OCI-LY1 (cell line): ENCODE data around the gene CITED1.

Source experiments
- H2AFZ ChIP-seq: fragments of 200-600 bp; sonication (generic), shearing (Covaris generic); 2 replicates; pipeline ENCODE4 v1.6.0; 2014; ENCODE audit warnings: antibody characterized with exemption, mild to moderate bottlenecking, low read length
- H3F3A ChIP-seq: fragments of 200-600 bp; sonication (generic), shearing (Covaris generic); 2 replicates; pipeline ENCODE4 v1.6.0; 2014; ENCODE audit warnings: mild to moderate bottlenecking, antibody characterized with exemption, low read length, moderate library complexity; ENCODE audit not compliant: insufficient read depth
- H3K27ac ChIP-seq: fragments of 200-600 bp; sonication (generic); 2 replicates; pipeline ENCODE4 v1.5.1; 2014; ENCODE audit warnings: low read length, mixed run types, mild to moderate bottlenecking, low read depth; ENCODE audit not compliant: poor library complexity, severe bottlenecking
- H3K27me3 ChIP-seq: fragments of 200-600 bp; sonication (generic); 2 replicates; pipeline ENCODE4 v1.6.0; 2014; ENCODE audit warnings: antibody characterized with exemption, mild to moderate bottlenecking, low read length, moderate library complexity; ENCODE audit not compliant: insufficient read depth
- H3K36me3 ChIP-seq: fragments of 200-600 bp; sonication (generic); 2 replicates; pipeline ENCODE4 v1.6.1; 2014; ENCODE audit warnings: mild to moderate bottlenecking, antibody characterized with exemption, low read length, moderate library complexity, mixed read lengths; ENCODE audit not compliant: insufficient read depth
- H3K4me1 ChIP-seq: fragments of 200-600 bp; sonication (generic); 2 replicates; pipeline ENCODE4 v1.5.1; 2014; ENCODE audit warnings: mild to moderate bottlenecking, low read length, moderate library complexity; ENCODE audit not compliant: insufficient read depth, severe bottlenecking
- H3K4me2 ChIP-seq: fragments of 200-600 bp; sonication (generic), shearing (Covaris generic); 2 replicates; pipeline ENCODE4 v1.6.1; 2014; ENCODE audit warnings: low read length
- H3K4me3 ChIP-seq: fragments of 200-600 bp; sonication (generic); 2 replicates; pipeline ENCODE4 v1.5.1; 2014; ENCODE audit warnings: low read length, low read depth, mild to moderate bottlenecking, mixed read lengths; ENCODE audit not compliant: poor library complexity, severe bottlenecking
- H3K79me2 ChIP-seq: fragments of 200-600 bp; shearing (Covaris generic); 2 replicates; pipeline ENCODE4 v1.6.1; 2016; ENCODE audit warnings: mixed run types, low read length, mixed read lengths; ENCODE audit not compliant: insufficient read depth
- H3K9ac ChIP-seq: fragments of 200-600 bp; sonication (generic), shearing (Covaris generic); 2 replicates; pipeline ENCODE4 v1.6.1; 2014; ENCODE audit warnings: mild to moderate bottlenecking, low read length, mixed read lengths
- H3K9me2 ChIP-seq: fragments of 200-600 bp; sonication (generic), shearing (Covaris generic); 2 replicates; pipeline ENCODE4 v1.6.1; 2014; ENCODE audit warnings: low read depth, mild to moderate bottlenecking, low read length, mixed read lengths
- H3K9me3 ChIP-seq: fragments of 200-600 bp; shearing (Covaris generic); 2 replicates; pipeline ENCODE4 v1.6.1; 2014; ENCODE audit warnings: low read length, mixed read lengths
- H4K20me1 ChIP-seq: fragments of 200-600 bp; sonication (generic), shearing (Covaris generic); 2 replicates; pipeline ENCODE4 v1.6.0; 2016; ENCODE audit warnings: mild to moderate bottlenecking, low read length; ENCODE audit not compliant: insufficient read depth
- EZH2 ChIP-seq: fragments of 200-600 bp; sonication (generic), shearing (Covaris generic); IDR thresholded peaks from 2 replicates; pipeline ENCODE4 v1.8.0; 2017; ENCODE audit warnings: borderline replicate concordance, mixed run types, mild to moderate bottlenecking, antibody characterized with exemption, low read length, moderate library complexity, mixed read lengths
- TF ChIP-seq, protein P1 (sequence below): fragments of 200-600 bp; sonication (generic), shearing (Covaris generic); IDR thresholded peaks from 2 replicates; pipeline ENCODE4 v1.5.1; 2017; ENCODE audit warnings: mild to moderate bottlenecking, antibody characterized with exemption, low read length, moderate library complexity, mixed read lengths

The CITED1 gene

DNA sequence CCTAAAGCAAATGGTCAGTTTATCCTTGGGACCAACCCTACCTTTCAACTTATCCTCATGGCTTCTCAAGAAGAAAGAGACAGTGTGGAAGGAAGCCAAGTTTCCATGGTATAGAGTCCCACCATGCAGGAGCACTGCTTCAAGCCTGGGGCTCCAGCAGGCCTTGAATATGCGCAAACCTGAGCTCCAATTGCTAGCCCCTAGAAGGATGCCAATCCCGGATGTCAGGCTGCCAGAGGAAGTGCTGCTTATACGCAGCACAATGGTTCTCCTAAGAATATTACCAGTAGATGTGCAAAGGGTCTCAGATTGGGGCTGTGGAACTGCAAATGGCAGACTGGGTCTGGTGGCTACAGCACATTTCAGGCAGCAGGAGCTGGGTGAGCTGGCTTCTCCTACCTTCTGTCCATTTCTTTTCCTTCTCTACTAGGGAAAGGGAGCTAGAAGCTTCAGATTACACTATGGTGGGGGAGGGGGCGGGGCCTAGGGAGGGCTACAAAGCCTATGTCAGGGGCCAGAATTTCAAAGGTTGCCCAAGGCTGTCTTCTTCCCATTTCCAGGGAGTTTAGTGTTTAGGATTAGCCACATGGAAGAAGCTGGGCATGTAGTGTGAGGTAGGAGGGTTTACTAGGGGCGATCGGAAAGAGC, 40.7 kb upstream of the CITED1 start:
- Histone ChIP-seq H3K4me2 (no peak overlapping the region), H2AFZ (no peak overlapping the region), H4K20me1 (no peaks in the 10 kb centered on the region), H3K9me3 (no peaks in the 10 kb centered on the region), H3K27me3 (no peaks in the 10 kb centered on the region), H3K27ac (no peak overlapping the region), H3K9ac (no peak overlapping the region), H3K4me1 (no peaks in the 10 kb centered on the region), H3F3A (no peaks in the 10 kb centered on the region), H3K36me3 (no peaks in the 10 kb centered on the region), H3K79me2 (no peaks in the 10 kb centered on the region), H3K9me2 (no peaks in the 10 kb centered on the region), H3K4me3 (no peak overlapping the region)
- TF ChIP-seq EZH2, result no peak
- TF ChIP-seq, protein P1, sequence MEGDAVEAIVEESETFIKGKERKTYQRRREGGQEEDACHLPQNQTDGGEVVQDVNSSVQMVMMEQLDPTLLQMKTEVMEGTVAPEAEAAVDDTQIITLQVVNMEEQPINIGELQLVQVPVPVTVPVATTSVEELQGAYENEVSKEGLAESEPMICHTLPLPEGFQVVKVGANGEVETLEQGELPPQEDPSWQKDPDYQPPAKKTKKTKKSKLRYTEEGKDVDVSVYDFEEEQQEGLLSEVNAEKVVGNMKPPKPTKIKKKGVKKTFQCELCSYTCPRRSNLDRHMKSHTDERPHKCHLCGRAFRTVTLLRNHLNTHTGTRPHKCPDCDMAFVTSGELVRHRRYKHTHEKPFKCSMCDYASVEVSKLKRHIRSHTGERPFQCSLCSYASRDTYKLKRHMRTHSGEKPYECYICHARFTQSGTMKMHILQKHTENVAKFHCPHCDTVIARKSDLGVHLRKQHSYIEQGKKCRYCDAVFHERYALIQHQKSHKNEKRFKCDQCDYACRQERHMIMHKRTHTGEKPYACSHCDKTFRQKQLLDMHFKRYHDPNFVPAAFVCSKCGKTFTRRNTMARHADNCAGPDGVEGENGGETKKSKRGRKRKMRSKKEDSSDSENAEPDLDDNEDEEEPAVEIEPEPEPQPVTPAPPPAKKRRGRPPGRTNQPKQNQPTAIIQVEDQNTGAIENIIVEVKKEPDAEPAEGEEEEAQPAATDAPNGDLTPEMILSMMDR, result no peak

DNA sequence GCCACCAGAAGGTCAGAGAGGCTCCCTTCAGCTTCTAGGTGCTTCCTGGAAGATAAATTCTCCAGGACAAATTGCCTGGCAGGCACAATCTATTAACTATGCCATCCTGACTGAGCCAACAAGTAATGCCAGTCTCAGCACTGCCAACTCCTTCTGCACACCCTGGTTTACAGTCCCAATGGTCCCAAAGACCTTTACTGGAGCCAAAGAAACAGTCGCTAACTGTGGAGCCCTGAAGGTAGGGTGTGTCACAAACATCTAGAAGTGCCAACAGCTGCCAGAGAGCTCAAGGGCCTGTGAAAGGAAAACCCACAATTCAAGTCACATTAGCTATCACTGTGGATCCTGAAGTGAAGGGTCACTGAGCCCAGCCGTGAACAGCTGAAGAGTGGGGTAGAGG, 34.9 kb upstream of the CITED1 start:
- Histone ChIP-seq H3K27ac (no peak overlapping the region), H3K9me2 (no peaks in the 10 kb centered on the region), H3K4me2 (no peak overlapping the region), H3K27me3 (no peaks in the 10 kb centered on the region), H3K36me3 (no peaks in the 10 kb centered on the region), H3K9ac (no peak overlapping the region), H3F3A (no peaks in the 10 kb centered on the region), H3K4me3 (no peak overlapping the region), H3K4me1 (no peaks in the 10 kb centered on the region), H2AFZ (no peak overlapping the region), H3K79me2 (no peaks in the 10 kb centered on the region), H3K9me3 (no peaks in the 10 kb centered on the region), H4K20me1 (no peaks in the 10 kb centered on the region)
- no peak for TF ChIP-seq EZH2
- TF ChIP-seq, protein P1, result no peak

DNA sequence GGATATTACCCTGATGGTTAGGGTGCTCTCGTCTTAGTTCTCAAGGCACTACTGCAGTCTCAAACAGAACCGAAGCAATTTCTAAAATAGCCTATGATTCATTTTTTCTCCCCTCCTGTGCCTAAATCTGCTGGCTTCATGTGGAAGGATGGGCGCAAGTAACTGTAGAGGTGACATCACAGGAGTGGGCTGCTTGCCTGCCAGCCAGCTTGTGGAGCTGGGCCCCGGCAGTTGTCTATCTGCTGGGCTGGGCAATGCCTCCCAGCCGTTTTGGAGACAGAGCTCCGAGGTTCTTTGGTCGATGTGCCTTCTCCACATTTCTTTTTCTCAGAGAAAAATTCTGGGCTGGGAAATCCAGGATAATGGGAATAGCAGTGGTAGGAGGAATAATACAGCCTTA, 34.3 kb upstream of the CITED1 start:
- Histone ChIP-seq H3K27ac (no peak overlapping the region), H3K36me3 (no peaks in the 10 kb centered on the region), H3K9me2 (no peaks in the 10 kb centered on the region), H2AFZ (no peak overlapping the region), H3K79me2 (no peaks in the 10 kb centered on the region), H3K4me2 (no peak overlapping the region), H3F3A (no peaks in the 10 kb centered on the region), H3K27me3 (no peaks in the 10 kb centered on the region), H3K4me1 (no peaks in the 10 kb centered on the region), H4K20me1 (no peaks in the 10 kb centered on the region), H3K9ac (no peak overlapping the region), H3K9me3 (no peaks in the 10 kb centered on the region), H3K4me3 (no peak overlapping the region)
- TF ChIP-seq EZH2, result no peak
- TF ChIP-seq, protein P1, result no peak
